GM18861 (cell line): Measurements from ENCODE around the gene DCP2.

Experiments
- ATAC-seq: cut with Tn5 transposase; IDR thresholded peaks from one replicate; pipeline ENCODE4 v1.9.1; 2021; ENCODE audit not compliant: unreplicated experiment

The DCP2 gene

GRCh38 chr5:113062869-113063508 is 86.4 kb downstream of the DCP2 start:
- ATAC-seq, result no peak

- no peak for ATAC-seq
Observed at GRCh38 chr5:113063927-113064326, 87.3 kb downstream of the DCP2 start.

GRCh38 chr5:113064806-113065205 is 88.2 kb downstream of the DCP2 start:
- no peak for ATAC-seq

- ATAC-seq, result no peak
Observed at GRCh38 chr5:113065626-113066025, 89.0 kb downstream of the DCP2 start.

GRCh38 chr5:113067635-113068344 is 91.2 kb downstream of the DCP2 start:
- no peak for ATAC-seq

- no peak for ATAC-seq
Observed at GRCh38 chr5:113068559-113068958, 92.0 kb downstream of the DCP2 start.
